Neutrophil (primary cell): Measurements from ENCODE around the gene ERG.

Experiments
- H3K27ac ChIP-seq: fragments of 200-600 bp; sonication (generic); 2 replicates; pipeline ENCODE4 v1.5.1; 2016; ENCODE audit warnings: mild to moderate bottlenecking, moderate library complexity
- H3K27me3 ChIP-seq: fragments of 200-600 bp; sonication (generic); 2 replicates; pipeline ENCODE4 v1.6.0; 2016; ENCODE audit warnings: mild to moderate bottlenecking
- H3K36me3 ChIP-seq: fragments of 200-600 bp; sonication (generic); 2 replicates; pipeline ENCODE4 v1.5.1; 2017
- H3K4me1 ChIP-seq, 2 experiments: fragments of 200-600 bp in 1 of 2; sonication (generic) in 1 of 2; 1 replicate in 1 of 2; 2 replicates in 1 of 2; pipeline versions ENCODE4 v1.5.1 to v1.6.1; 2013 to 2016; ENCODE audit warnings: low read depth in 1 of 2, low read length in 1 of 2, mild to moderate bottlenecking in 1 of 2, moderate library complexity in 1 of 2; ENCODE audit not compliant: control insufficient read depth in 1 of 2, insufficient read depth in 1 of 2
- H3K4me3 ChIP-seq, 2 experiments: fragments of 200-600 bp in 1 of 2; sonication (generic) in 1 of 2; 1 replicate in 1 of 2; 2 replicates in 1 of 2; pipeline ENCODE4 v1.5.1; 2013 to 2016; ENCODE audit warnings: low read depth in 1 of 2, low read length in 1 of 2, mild to moderate bottlenecking in 1 of 2, moderate library complexity in 1 of 2
- H3K9me3 ChIP-seq: fragments of 200-600 bp; sonication (generic); 2 replicates; pipeline ENCODE4 v1.5.1; 2016
- TF ChIP-seq, protein P1 (sequence below): fragments of 200-600 bp; sonication (generic); IDR thresholded peaks from 2 replicates; pipeline ENCODE4 v1.5.1; 2016; ENCODE audit warnings: antibody characterized with exemption

The ERG gene

DNA sequence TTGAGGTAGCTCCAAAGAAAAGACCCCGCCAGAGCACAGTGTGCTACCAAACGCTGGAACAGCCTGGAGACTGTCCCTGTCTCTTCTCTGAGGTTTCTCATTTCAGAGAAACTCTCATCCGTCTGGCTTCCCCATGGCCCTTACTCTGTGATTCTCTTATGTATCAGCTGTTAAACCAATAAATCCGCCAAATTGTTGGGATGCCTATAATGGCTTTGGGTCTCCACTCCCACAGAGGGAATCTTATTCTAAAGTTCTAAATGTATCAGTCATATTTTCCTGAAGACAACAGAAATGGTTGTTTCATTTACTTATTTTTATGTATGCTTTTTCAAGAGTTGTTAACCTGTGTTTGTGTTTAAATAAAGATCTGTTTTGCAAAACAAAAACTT is 4.0 kb downstream of the ERG start:
- Histone ChIP-seq H3K4me1 (peaks cover 99 to 100% of the 10 kb centered on the region in 2 experiments), H3K36me3 (no peaks in the 10 kb centered on the region), H3K4me3 (peak overlapping the region; percentile 9 to 37), H3K27ac (peak overlapping the region; percentile 84), H3K9me3 (no peaks in the 10 kb centered on the region), H3K27me3 (no peaks in the 10 kb centered on the region)
- TF ChIP-seq, protein P1, sequence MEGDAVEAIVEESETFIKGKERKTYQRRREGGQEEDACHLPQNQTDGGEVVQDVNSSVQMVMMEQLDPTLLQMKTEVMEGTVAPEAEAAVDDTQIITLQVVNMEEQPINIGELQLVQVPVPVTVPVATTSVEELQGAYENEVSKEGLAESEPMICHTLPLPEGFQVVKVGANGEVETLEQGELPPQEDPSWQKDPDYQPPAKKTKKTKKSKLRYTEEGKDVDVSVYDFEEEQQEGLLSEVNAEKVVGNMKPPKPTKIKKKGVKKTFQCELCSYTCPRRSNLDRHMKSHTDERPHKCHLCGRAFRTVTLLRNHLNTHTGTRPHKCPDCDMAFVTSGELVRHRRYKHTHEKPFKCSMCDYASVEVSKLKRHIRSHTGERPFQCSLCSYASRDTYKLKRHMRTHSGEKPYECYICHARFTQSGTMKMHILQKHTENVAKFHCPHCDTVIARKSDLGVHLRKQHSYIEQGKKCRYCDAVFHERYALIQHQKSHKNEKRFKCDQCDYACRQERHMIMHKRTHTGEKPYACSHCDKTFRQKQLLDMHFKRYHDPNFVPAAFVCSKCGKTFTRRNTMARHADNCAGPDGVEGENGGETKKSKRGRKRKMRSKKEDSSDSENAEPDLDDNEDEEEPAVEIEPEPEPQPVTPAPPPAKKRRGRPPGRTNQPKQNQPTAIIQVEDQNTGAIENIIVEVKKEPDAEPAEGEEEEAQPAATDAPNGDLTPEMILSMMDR = no peak

DNA sequence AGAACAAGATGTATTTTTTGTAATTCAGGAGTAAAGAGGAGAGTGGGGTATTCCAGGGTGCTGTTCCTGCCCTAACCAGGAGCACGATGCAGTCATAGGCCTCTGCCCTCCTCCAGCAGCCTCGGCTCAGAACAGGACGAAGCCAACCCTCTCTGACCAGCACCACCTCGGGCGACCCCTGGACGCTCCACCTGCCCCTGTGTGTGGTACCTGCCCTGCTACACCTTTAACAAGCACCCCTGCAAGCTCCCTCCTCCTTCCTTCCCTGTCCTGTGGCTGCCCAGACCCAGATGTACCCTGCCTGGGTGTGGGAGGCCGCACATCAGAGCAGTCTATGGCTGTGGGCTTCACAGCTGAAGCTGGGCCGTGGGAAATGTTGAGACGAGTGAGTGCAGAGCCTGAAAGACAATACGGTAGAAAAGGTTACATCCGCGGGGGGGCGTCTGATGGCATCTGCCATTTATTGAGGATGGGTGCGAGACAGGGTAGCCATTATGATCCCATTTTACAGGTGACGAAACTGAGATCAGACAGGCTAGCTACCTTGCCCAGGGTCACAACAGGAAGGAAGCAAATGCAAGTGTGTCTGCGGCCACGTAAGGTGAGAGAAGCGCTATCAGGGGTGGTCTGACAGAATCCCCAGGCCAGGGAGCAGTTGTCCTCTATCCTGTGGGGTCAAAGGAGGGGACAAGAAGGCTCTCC is 4.6 kb downstream of the ERG start:
- Histone ChIP-seq H3K36me3 (no peaks in the 10 kb centered on the region), H3K27ac (peak overlapping the region; percentile 84), H3K9me3 (no peaks in the 10 kb centered on the region), H3K27me3 (no peaks in the 10 kb centered on the region), H3K4me3 (peak overlapping the region; percentile 9 to 37), H3K4me1 (peaks cover 99 to 100% of the 10 kb centered on the region in 2 experiments)
- TF ChIP-seq, protein P1 = no peak

DNA sequence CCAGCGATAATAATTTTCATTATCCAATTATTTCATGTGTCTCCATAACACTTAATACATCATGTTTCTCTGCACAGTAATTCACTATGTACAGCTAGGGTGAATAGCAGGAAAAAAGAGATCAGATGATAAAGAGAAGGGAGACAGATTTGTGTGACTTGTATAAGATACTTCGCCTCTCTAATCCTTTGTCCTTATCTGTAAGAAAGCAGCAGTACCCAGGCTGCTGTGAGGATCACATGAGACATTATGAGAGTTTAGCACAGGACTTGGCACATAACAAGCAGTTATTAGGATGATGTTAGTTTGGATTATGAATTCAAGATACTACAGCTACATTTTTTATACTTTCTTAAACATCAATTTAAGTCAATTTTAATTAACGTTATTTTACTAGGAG is 6.3 kb downstream of the ERG start:
- Histone ChIP-seq H3K36me3 (no peaks in the 10 kb centered on the region), H3K27me3 (no peaks in the 10 kb centered on the region), H3K27ac (peak overlapping the region; percentile 84), H3K4me3 (no peak overlapping the region), H3K4me1 (peaks cover 100% of the 10 kb centered on the region in 2 experiments), H3K9me3 (no peaks in the 10 kb centered on the region)
- TF ChIP-seq, protein P1 = no peak

DNA sequence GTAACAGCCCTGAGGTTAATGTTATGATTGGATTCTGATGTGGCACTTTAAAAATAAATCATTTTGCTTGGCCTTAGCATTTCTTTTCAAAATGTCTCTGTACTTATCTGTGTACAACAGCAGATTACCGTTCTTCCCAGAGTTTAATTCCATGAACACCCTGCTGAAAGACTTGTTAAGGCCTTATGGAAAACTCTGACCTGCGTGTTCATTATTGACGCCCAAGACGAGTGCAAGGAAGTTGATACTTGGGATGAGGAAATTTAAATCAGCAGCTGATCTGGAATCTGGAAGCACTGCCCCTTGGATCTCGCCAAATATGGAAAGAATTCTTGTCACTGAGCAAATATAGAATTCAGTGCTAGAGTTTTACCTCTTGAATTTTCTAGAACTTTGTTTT is 6.7 kb downstream of the ERG start:
- Histone ChIP-seq H3K27me3 (no peaks in the 10 kb centered on the region), H3K27ac (peak overlapping the region; percentile 84), H3K4me3 (peak overlapping the region in 1 of 2 experiments; percentile 19), H3K4me1 (peaks cover 99 to 100% of the 10 kb centered on the region in 2 experiments), H3K36me3 (no peaks in the 10 kb centered on the region), H3K9me3 (no peaks in the 10 kb centered on the region)
- TF ChIP-seq, protein P1 = no peak

DNA sequence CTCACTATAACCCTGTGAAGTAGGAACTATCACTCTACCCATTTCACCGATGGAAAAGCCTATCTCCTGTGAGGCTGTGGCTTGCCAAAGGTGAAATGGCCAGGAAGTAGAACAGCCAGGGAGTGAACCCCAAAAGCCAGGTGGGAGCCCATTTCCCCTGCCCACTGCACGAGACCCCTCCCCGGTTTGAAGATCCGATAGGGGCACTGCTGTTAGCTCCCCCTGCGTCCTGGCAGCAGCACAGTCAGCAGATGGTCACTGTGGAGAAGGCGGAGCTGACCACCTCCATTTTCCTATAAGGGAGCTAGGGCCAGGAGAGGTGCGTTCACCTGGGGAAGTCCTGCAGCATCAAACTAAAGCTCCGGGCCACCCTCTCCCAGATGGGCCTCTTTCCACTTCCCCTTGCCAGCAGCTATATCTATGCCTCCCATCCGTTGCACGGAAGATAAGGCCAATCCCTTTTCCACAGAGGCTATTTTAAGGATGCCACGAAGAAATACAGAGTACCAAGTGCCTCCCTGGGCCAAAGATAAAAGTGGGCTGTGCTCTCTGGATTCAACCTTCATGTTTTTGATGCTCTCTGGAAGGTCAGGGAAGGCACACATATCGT is 7.8 kb downstream of the ERG start:
- peak overlapping the region; percentile 19 to 24 for H3K4me3 ChIP-seq
- H3K4me1 ChIP-seq = peaks cover 97 to 98% of the 10 kb centered on the region in 2 experiments
- TF ChIP-seq, protein P1 = no peak
- H3K27ac ChIP-seq = peak overlapping the region; percentile 84
- no peaks in the 10 kb centered on the region for H3K9me3 ChIP-seq
- no peaks in the 10 kb centered on the region for H3K36me3 ChIP-seq
- no peaks in the 10 kb centered on the region for H3K27me3 ChIP-seq
